K562 (cell line): ENCODE data around the gene MYOZ3. TPM values are rescaled to one million over a fixed set of nuclear protein-coding genes. Genes with fewer than 3 reads are reported as not detected.

Experiments used
- ATAC-seq: fragments of 200-7000 bp; cut with Tn5 transposase; 3 replicates; pipeline ENCODE4 v1.9.1; 2020; ENCODE audit warnings: moderate library complexity
- BruUV-seq: library from RNA; stranded (reverse); fragments of 400-500 nt; replicated peaks from 2 replicates; lab custom pipeline; 2021; lab: Mats Ljungman, UMichigan
- CTCF ChIA-PET: fragments of 300-600 bp; formaldehyde crosslinking; extraction: SDS; loops from one replicate; lab custom pipeline; 2021; ENCODE audit warnings: low intra/inter-chr PET ratio; lab: Yijun Ruan, JAX
- POLR2A ChIA-PET: fragments of 300-600, 350-650 bp; sonication (Branson Sonifier 250); formaldehyde crosslinking; extraction: SDS; loops from one replicate; lab custom pipeline; 2021; ENCODE audit warnings: antibody characterized with exemption, inconsistent platforms; lab: Yijun Ruan, JAX
- DNase-seq, 4 experiments: peaks; one replicate each; pipeline versions ENCODE4 v3.0.0 to v3.0.0-alpha.2; 2011 to 2018; ENCODE audit warnings: low spot score in 3 of 4, mixed read lengths in 3 of 4; ENCODE audit errors: extremely low read depth in 1 of 4
- FAIRE-seq: peaks from 2 replicates; lab custom pipeline; 2011; peaks lifted over from hg19 to GRCh38; lab: Jason Lieb, UNC
- H2AFZ ChIP-seq: 2 replicates; pipeline ENCODE4 v1.6.0; 2011; ENCODE audit warnings: low read depth, low read length, control low read depth, inconsistent platforms
- H3K27ac ChIP-seq: fragments of 200-600 bp; 3 replicates; pipeline ENCODE4 v1.8.0; 2011; ENCODE audit warnings: low read depth, mild to moderate bottlenecking, control low read depth, inconsistent platforms, low read length, moderate library complexity, mixed read lengths; ENCODE audit errors: extremely low read depth
- H3K27me3 ChIP-seq, 2 experiments: fragments of 300-600 bp in 1 of 2; 2 replicates in 1 of 2; 3 replicates in 1 of 2; pipeline versions ENCODE4 v1.6.0 to v1.8.0; 2011; ENCODE audit warnings: inconsistent platforms in 2 of 2, low read length in 2 of 2, mild to moderate bottlenecking in 1 of 2, mixed read lengths in 1 of 2, moderate library complexity in 1 of 2; ENCODE audit not compliant: control insufficient read depth in 2 of 2, insufficient read depth in 2 of 2
- H3K36me3 ChIP-seq: fragments of 300-600 bp; 3 replicates; pipeline ENCODE4 v1.8.0; 2011; ENCODE audit warnings: mild to moderate bottlenecking, low read length, inconsistent platforms; ENCODE audit not compliant: control insufficient read depth, insufficient read depth
- H3K4me1 ChIP-seq, 2 experiments: fragments of 200-600 bp in 1 of 2; replicated peaks in 1 of 2; 2 replicates in 1 of 2; 3 replicates in 1 of 2; pipeline versions ENCODE4 v1.5.1 to v1.8.0; 2011; ENCODE audit warnings: inconsistent platforms in 2 of 2, low read length in 2 of 2, mild to moderate bottlenecking in 1 of 2, mixed read lengths in 1 of 2, moderate library complexity in 1 of 2; ENCODE audit not compliant: control insufficient read depth in 2 of 2, insufficient read depth in 2 of 2
- H3K4me2 ChIP-seq: 2 replicates; pipeline ENCODE4 v1.6.1; 2011; ENCODE audit warnings: low read length, control low read depth, inconsistent platforms, mixed read lengths; ENCODE audit not compliant: insufficient read depth
- H3K4me3 ChIP-seq: fragments of 200-600 bp; sonication (generic), shearing (Covaris generic); 2 replicates; pipeline ENCODE4 v1.5.1; 2016; ENCODE audit warnings: control low read depth, inconsistent platforms
- H3K79me2 ChIP-seq: fragments of 200-600 bp; 3 replicates; pipeline ENCODE4 v1.8.0; 2011; ENCODE audit warnings: low read length, inconsistent platforms; ENCODE audit not compliant: control insufficient read depth, insufficient read depth
- H3K9ac ChIP-seq, 2 experiments: 2 replicates each; pipeline versions ENCODE4 v1.6.0 to v1.6.1; 2011; ENCODE audit warnings: low read depth in 2 of 2, low read length in 2 of 2, control low read depth in 1 of 2, inconsistent platforms in 1 of 2, mild to moderate bottlenecking in 1 of 2, mixed read lengths in 1 of 2; ENCODE audit not compliant: insufficient read depth in 1 of 2
- H3K9me1 ChIP-seq: one replicate; pipeline ENCODE4 v1.6.0; 2011; ENCODE audit warnings: inconsistent platforms, mild to moderate bottlenecking, low read length, moderate library complexity; ENCODE audit not compliant: control insufficient read depth, insufficient read depth
- H3K9me3 ChIP-seq: replicated peaks from 2 replicates; pipeline ENCODE4 v1.5.1; 2011; ENCODE audit warnings: low read depth, low read length, inconsistent platforms; ENCODE audit not compliant: control insufficient read depth, insufficient read depth
- H4K20me1 ChIP-seq: replicated peaks from 2 replicates; pipeline ENCODE4 v1.6.1; 2011; ENCODE audit warnings: low read length, inconsistent platforms, mixed read lengths; ENCODE audit not compliant: control insufficient read depth, insufficient read depth
- ATF4 ChIP-seq: fragments of 450-650 bp; formaldehyde crosslinking; IDR thresholded peaks from 2 replicates; pipeline ENCODE4 v1.4.0; 2022; ENCODE audit warnings: mild to moderate bottlenecking, moderate library complexity
- FOXK2 ChIP-seq, 2 experiments: fragments of 450-650 bp; IDR thresholded peaks in 1 of 2; conservative IDR thresholded peaks in 1 of 2; 2 replicates each; pipeline ENCODE4 v1.6.1; 2016; ENCODE audit warnings: low read depth in 2 of 2, mild to moderate bottlenecking in 1 of 2
- MAFF ChIP-seq: IDR thresholded peaks from 2 replicates; pipeline ENCODE4 v1.6.1; 2012; ENCODE audit warnings: low read length, improper control_type of control experiment
- NFIC ChIP-seq: fragments of 450-650 bp; IDR thresholded peaks from 2 replicates; pipeline ENCODE4 v1.6.1; 2017; ENCODE audit warnings: mild to moderate bottlenecking, inconsistent platforms
- NFYB ChIP-seq: IDR thresholded peaks from 2 replicates; pipeline ENCODE4 v1.6.1; 2011; ENCODE audit warnings: mild to moderate bottlenecking, moderate library complexity; ENCODE audit not compliant: insufficient read length; ENCODE audit errors: extremely low read depth
- NR3C1 ChIP-seq: sonication (generic); formaldehyde crosslinking; IDR thresholded peaks from 2 replicates; pipeline ENCODE4 v1.8.1; 2022; ENCODE audit warnings: missing genetic modification reagents
- PRDM10 ChIP-seq: fragments of 450-650 bp; IDR thresholded peaks from 2 replicates; pipeline ENCODE4 v1.6.1; 2018; ENCODE audit not compliant: partially characterized antibody
- RBM25 ChIP-seq: fragments of 200-400 bp; formaldehyde crosslinking; IDR thresholded peaks from 2 replicates; pipeline ENCODE4 v1.6.1; 2018; ENCODE audit warnings: low read length, low read depth, moderate library complexity; ENCODE audit not compliant: severe bottlenecking
- RNF2 ChIP-seq: sonication (generic); IDR thresholded peaks from 2 replicates; pipeline ENCODE4 v1.6.1; 2016
- THRAP3 ChIP-seq: fragments of 450-650 bp; IDR thresholded peaks from 2 replicates; pipeline ENCODE4 v1.6.1; 2016; ENCODE audit warnings: mild to moderate bottlenecking, inconsistent platforms, borderline replicate concordance
- ZFP36 ChIP-seq: fragments of 150-350 bp; IDR thresholded peaks from 2 replicates; pipeline ENCODE4 v1.6.1; 2018; ENCODE audit warnings: low read length, low read depth; ENCODE audit not compliant: partially characterized antibody
- ZKSCAN3 ChIP-seq: fragments of 250-450 bp; sonication (Bioruptor Pico); IDR thresholded peaks from 2 replicates; pipeline ENCODE4 v1.4.0; 2020
- WGBS: fragments of 100-300 bp; shearing (Covaris generic); methylation state at CpG from one replicate; pipeline ENCODE4 v1.1.6; 2016; ENCODE audit warnings: low coverage, mixed read lengths; ENCODE audit not compliant: insufficient coverage; ENCODE audit errors: missing lambda C conversion rate; 5-methylcytosine and 5-hydroxymethylcytosine counted together
- in situ Hi-C: fragments of 300-500 bp; cut with MboI; formaldehyde crosslinking; loops from 4 replicates; pipeline ENCODE4 v1.15.0; 2018; ENCODE audit warnings: inconsistent platforms, mixed read lengths
- intact Hi-C: fragments of 100-400 bp; cut with micrococcal nuclease; formaldehyde crosslinking; loops from 2 replicates; pipeline ENCODE4 v1.14.2; 2022
- polyA plus RNA-seq, 8 experiments: library from polyadenylated mRNA; depleted of rRNA in 4 of 8; stranded (reverse) in 5 of 8; unstranded in 3 of 8; fragments of >200 nt; fragmentation: Nextera tagmentation in 2 of 8; fragmentation: Illumina TruSeq in 1 of 8; extraction: Ambion mirVana in 2 of 8; extraction: Trizol in 1 of 8; gene quantifications; 2 replicates each; pipeline versions ENCODE4 v1.2.1 to v1.2.3, GENCODE V29; 2011 to 2014; ENCODE audit warnings: inconsistent platforms in 1 of 8, missing spikeins in 1 of 8
- total RNA-seq, 7 experiments: library from RNA; depleted of rRNA in 6 of 7; stranded (reverse); fragments of >200 nt in 6 of 7; fragmentation: Illumina TruSeq in 2 of 7; extraction: Trizol in 2 of 7; gene quantifications; 2 replicates each; pipeline versions ENCODE4 v1.2.1 to v1.2.3, GENCODE V29; 2011 to 2021; ENCODE audit warnings: low replicate concordance in 1 of 7

Gene MYOZ3
- total and polyA plus RNA-seq, 9 of the 15 experiments (the other 6 are each of a cell fraction or from before 2014, with no cell fraction given): not detected

- intact Hi-C loops: no loop called here
- ChIA-PET POLR2A (interaction anchor here (0.8 kb wide), 1 partner anchor 9 kb away, joined by 4 read pairs; no protein-coding TSS in a partner anchor), CTCF (no interaction called here)
- ATAC-seq (no peak), FAIRE-seq (no peak), DNase-seq (no peak)
- WGBS: 2% methylated on average over 4 of the region's 4 CpGs
- no TSS peak for BruUV-seq
- in situ Hi-C loops: no loop called here
- H2AFZ ChIP-seq: no peak overlapping the region
- H3K4me1 ChIP-seq: peaks cover 0 to 4% of the 10 kb centered on the region in 2 experiments; a peak in 2 of 5 replicates
- no peak overlapping the region for H3K27ac ChIP-seq
- H3K79me2 ChIP-seq: no peaks in the 10 kb centered on the region
- H3K9me1 ChIP-seq: peaks cover 3% of the 10 kb centered on the region
- H4K20me1 ChIP-seq: peaks cover 17% of the 10 kb centered on the region
- no peak overlapping the region for H3K4me3 ChIP-seq
- peaks cover 15 to 53% of the 10 kb centered on the region in 2 experiments; a peak in 3 of 5 replicates for H3K27me3 ChIP-seq
- no peaks in the 10 kb centered on the region for H3K9me3 ChIP-seq
- no peak for TF ChIP-seq PRDM10
- peak; percentile 23; the same call in 1 of the 2 replicates for TF ChIP-seq NFIC
- TF ChIP-seq RBM25: peak; percentile 16
- TF ChIP-seq THRAP3: no peak
- no peak for TF ChIP-seq ATF4 (CRISPR knock-in tag)
- no peak for TF ChIP-seq ZKSCAN3
- TF ChIP-seq RNF2: no peak
- TF ChIP-seq MAFF: no peak
- no peak for TF ChIP-seq FOXK2 (conservative IDR thresholded peaks at IDR 0.05 in 1 of 2, IDR thresholded peaks at IDR 0.05 in 1 of 2; ENCODE audit: low read depth in 2 of 2)
- TF ChIP-seq NR3C1 (CRISPR knock-in tag): no peak
- TF ChIP-seq NFYB: no peak
- TF ChIP-seq ZFP36: peak; percentile 5
- H3K4me2 ChIP-seq: no peak overlapping the region
- no peak overlapping the region for H3K9ac ChIP-seq
- no peaks in the 10 kb centered on the region for H3K36me3 ChIP-seq
These were observed 48.0 kb upstream of the MYOZ3 start for GRCh38 chr5:150612905-150613670.
